HEK293T (cell line): ENCODE measurements around the gene IL17C.

Experiments
- ARNT ChIP-seq: fragments of 450-650 bp; IDR thresholded peaks from 2 replicates; pipeline ENCODE4 v1.6.1; 2017; ENCODE audit warnings: mild to moderate bottlenecking
- BHLHE40 ChIP-seq: fragments of 450-650 bp; IDR thresholded peaks from 2 replicates; pipeline ENCODE4 v1.6.1; 2016; ENCODE audit warnings: mild to moderate bottlenecking, moderate library complexity, borderline replicate concordance
- CTBP1 ChIP-seq: fragments of 450-650 bp; IDR thresholded peaks from 2 replicates; pipeline ENCODE4 v1.6.1; 2016; ENCODE audit warnings: borderline replicate concordance
- FOXK2 ChIP-seq: fragments of 450-650 bp; IDR thresholded peaks from 2 replicates; pipeline ENCODE4 v1.6.1; 2016; ENCODE audit warnings: mild to moderate bottlenecking
- FOXM1 ChIP-seq: fragments of 450-650 bp; IDR thresholded peaks from 2 replicates; pipeline ENCODE4 v1.6.1; 2017; ENCODE audit warnings: mild to moderate bottlenecking, borderline replicate concordance
- L3MBTL2 ChIP-seq: fragments of 450-650 bp; conservative IDR thresholded peaks from 2 replicates; pipeline ENCODE4 v1.6.1; 2016; ENCODE audit warnings: mild to moderate bottlenecking
- SP1 ChIP-seq: fragments of 450-650 bp; IDR thresholded peaks from 2 replicates; pipeline ENCODE4 v1.6.1; 2017
- TARDBP ChIP-seq: fragments of 450-650 bp; IDR thresholded peaks from 2 replicates; pipeline ENCODE4 v1.6.1; 2016
- ZNF384 ChIP-seq: fragments of 450-650 bp; IDR thresholded peaks from 2 replicates; pipeline ENCODE4 v1.6.1; 2016

- TF ChIP-seq TARDBP (no peak), FOXK2 (no peak), CTBP1 (no peak), FOXM1 (no peak), L3MBTL2 (no peak), BHLHE40 (no peak), SP1 (no peak), ARNT (no peak), ZNF384 (no peak)
Measured at GRCh38 chr16:88647178-88648070, 9.1 kb downstream of the IL17C start.
